M059J (cell line): ENCODE results near the gene NXNL2. TPM values are rescaled to one million over a fixed set of nuclear protein-coding genes. Genes with fewer than 3 reads are reported as not detected.

Source experiments
- DNase-seq: peaks from one replicate; pipeline ENCODE4 v3.0.0-alpha.2; 2012; ENCODE audit warnings: low read depth
- total RNA-seq: library from RNA; depleted of rRNA; stranded (reverse); fragments of >200 nt; shearing (Covaris generic); gene quantifications from 2 replicates; pipeline ENCODE4 v1.2.3, GENCODE V29; 2014; rRNA removed

NXNL2 gene
- total RNA-seq, 1 experiment from 2014 or later = 0.52 TPM

- DNase-seq = peak; percentile 78
These were observed 43.4 kb downstream of the NXNL2 start for GRCh38 chr9:88578121-88579049.

DNA sequence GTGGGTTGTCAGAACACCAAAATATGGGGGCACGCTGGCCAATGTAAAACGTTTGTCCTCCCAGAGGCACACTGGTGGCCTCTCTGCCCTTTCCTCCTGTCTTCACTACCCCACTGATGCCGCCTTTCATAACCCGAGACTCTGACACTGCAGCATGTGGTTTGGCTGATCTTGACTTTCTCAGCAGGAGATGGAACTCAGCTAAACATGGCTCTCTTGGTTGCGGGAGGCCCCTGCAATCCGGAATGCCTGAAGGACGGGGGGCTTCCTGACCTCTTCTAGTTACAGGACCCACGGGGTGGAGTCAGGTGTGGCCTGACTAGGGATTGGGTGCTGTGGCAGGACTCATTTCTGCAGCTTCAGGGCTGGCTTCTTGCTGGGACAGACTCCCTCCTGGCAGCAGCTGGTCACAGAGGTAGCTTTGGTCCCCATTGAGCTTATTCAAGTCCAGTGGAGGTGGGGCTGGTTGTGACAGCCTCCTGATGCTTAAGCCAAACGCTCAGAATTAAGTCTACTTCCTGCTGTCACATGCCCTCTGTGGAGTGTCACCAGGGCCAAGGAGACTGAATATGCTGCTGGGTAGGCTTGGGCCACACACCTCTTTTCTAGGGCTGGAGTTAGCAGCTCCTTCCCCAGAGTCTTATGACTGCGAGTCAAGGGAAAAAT is 44.2 kb downstream of the NXNL2 start:
- DNase-seq = no peak

- no peak for DNase-seq
These were observed 46.0 kb downstream of the NXNL2 start for GRCh38 chr9:88580961-88581360.

DNA sequence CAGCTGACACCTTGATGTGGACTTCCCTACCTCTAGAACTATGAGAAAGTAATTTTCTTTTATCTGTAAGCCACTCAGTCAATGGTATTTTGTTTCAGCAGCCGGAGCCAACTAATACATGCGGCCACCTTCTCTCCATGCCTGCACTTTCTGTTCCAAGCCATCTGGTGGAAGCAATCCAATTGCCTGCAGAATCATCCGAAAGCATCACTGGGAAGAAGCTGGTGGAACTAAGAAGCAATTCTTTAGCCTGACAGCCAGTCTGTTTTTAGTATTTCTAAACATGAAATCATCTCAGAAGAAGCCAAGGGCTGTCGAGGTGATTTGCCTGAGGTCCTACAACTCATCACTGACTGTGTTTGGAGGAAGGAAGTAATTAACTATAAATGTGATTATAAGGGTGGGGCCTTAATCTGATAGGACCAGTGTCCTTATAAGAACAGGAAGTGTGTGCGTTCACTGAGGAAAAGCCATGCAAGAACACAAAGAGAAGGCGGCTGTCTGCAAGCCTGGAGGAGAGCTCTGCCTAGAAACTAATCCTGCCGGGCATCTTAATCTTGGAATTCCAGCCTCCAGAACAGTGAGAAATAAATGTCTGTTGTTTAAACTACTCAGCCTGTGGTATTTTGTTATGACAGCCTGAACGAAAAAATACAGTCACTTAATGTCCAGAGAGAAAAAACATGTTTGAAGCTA is 49.1 kb downstream of the NXNL2 start:
- DNase-seq = peak; percentile 85

- DNase-seq = no peak
These were observed 50.4 kb downstream of the NXNL2 start for GRCh38 chr9:88585426-88585825.

DNA sequence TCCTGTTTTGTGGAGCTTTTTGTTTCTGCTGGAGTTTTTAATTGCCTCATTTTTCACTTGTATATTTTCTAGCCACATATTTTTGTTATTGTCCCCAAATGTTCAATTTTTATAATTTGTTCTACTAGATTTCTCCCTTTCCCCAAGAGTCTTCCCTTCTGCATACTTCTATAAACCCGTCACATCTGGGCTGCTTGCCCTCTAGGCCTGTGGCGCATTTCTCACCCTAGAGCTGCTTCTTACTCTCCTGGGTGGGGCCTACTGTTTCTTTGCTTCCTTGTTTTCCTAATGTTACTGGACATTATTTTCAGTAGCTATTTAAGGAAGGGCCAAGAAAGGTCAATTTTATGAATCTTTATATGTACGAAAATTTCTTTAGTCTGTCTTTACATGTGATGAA is 51.5 kb downstream of the NXNL2 start:
- DNase-seq = no peak

DNA sequence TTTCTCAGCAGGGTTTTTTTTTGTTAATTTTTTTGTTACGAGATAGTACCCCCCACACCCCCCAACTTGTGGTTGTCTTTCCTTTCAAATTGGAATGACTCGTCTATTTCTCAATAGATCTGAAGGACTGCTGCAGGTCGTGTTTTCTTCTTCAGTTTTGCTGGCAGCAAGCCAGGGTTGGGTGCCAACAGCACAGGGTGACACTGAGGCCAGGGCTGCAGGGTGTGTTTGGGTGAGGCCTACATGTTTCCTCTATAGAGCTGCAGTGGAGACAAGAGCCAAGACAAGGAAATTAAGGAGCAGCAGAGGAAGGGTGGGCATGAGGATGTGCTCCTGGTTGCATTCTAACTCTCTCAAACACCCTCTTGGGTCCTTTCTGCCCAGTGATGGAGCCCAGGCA is 52.2 kb downstream of the NXNL2 start:
- DNase-seq = peak; percentile 37

DNA sequence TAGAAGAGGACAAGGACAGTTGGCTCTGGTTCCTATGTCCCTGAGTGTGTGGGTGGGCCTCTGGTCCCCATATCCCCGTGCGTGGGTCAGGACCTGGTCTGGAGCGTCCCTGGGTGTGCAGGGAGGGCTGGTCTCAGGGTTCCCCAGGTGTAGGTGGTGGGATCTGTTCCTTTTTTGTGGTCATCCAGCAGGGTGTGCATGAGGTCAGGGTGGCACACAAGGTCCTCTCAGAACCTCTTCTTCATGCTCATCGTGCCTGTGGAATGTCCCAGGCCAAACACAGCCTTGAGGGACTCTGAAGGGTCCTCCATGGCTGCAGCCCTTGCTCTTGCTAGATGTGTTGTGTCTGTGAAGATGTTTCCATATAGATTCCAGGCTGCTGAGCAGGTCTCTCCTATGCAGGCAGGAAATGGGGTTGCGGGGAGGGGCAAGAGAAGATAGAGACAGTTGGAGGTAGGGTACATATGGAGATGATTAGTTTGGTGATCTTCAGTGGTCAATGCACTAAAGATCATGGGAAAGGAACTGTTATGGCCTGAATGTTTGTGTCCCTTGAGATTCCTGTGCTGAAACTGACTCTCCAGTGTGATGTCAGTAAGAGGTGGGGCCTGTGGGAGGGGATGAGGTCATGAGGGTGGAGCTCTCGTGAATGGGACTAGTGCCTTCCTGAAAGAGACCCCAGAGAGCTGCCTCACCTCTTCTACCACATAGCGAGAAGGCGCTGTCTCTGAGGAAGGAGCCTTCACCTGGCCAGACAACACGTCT is 53.1 kb downstream of the NXNL2 start:
- no peak for DNase-seq

DNA sequence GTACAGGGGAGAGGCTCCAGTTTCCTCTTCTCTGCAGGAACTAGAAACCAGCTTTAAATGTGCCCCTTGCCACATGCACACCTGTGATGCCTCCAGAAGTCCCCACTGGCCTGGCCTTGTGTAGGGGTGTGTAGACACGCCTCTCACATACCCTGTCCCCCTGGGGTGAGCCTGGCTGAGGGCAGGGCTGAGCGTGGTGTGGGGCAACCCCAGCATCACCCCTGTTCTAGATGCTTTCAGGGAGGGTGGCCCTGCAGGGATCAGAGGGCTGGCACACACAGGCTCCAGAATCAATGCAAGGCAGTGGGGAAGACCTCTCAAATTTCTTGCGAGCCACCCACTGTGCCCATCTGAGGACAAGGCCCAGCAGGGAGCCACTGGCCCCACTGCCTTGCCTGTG is 54.7 kb downstream of the NXNL2 start:
- no peak for DNase-seq

GRCh38 chr9:88590558-88591146 is 55.7 kb downstream of the NXNL2 start:
- no peak for DNase-seq

DNA sequence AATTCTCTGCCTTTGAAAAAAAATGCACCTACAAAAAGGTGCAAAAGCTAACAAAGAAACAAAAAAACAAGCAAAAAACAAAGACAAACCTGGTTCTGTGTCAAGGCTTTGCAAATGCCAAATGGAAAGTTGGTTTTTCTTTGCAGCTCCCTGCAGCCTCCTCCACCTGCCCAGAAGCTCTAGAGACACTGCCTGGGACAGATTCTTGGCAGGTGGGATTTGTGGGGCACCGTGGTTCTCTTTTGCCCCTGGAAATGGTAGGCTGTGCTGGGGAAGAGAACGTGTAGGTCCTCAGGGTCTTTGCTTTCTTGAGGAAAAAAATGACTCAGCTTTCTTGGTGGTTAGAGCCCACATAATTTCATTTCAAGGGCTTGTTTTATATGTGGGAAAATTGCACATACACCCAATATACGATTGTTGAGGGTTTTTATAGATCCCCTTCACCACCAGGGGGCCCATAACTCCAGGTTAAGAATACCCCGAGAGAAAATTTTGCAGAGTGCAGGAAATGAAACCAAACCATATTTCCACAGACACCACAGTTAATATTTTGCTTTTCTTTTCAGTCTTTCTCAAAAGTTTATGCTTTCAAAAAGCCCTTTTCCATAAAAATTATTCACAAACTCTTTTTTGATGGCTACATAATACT is 58.7 kb downstream of the NXNL2 start:
- peak; percentile 69 for DNase-seq

Other genes starting within 250 kb of the NXNL2 start
- 117 and 149 TPM in 2 replicates for gene SPIN1, start 146.7 kb upstream of the NXNL2 start, total RNA-seq